GM12873 (cell line): Measurements from ENCODE around the gene BMF.

Experiments
- TF ChIP-seq, protein P1 (sequence below): IDR thresholded peaks from 2 replicates; pipeline ENCODE4 v1.5.1; 2012; ENCODE audit warnings: low read depth, mild to moderate bottlenecking, moderate library complexity, low read length, control low read depth; ENCODE audit not compliant: insufficient read depth; ENCODE audit errors: missing control alignments

The BMF gene

DNA sequence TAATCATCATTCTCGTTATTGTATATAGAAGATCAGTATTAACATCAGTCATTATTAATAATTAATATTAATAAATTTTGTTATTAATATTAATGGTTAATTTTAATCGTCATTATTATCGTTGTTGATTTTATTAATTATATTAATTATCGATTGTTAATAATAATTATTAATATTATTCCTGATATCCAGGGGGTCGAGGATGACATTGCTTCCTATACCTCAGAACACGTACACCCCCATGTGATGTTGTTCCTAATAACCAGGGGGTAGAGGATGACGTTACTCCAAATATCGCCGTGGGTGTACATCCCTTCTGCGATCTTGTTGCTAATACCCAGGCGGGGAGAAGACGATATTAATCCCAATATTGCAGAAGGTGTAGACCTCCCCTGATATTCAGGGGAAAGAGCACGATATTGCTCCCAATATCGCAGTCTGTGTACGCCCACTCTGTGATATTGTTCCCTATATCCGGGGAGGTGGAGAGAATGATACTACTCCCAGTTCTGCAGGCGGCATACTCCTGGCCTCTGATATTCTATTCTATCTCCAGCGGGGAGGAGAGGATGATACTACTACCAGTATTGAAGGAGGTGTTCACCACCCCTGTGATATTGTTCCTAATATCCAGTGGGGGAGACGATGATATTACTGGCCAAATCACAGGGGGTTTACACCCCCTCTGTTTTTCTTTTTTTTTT lies 22.3 kb upstream of the BMF start:
- TF ChIP-seq, protein P1, sequence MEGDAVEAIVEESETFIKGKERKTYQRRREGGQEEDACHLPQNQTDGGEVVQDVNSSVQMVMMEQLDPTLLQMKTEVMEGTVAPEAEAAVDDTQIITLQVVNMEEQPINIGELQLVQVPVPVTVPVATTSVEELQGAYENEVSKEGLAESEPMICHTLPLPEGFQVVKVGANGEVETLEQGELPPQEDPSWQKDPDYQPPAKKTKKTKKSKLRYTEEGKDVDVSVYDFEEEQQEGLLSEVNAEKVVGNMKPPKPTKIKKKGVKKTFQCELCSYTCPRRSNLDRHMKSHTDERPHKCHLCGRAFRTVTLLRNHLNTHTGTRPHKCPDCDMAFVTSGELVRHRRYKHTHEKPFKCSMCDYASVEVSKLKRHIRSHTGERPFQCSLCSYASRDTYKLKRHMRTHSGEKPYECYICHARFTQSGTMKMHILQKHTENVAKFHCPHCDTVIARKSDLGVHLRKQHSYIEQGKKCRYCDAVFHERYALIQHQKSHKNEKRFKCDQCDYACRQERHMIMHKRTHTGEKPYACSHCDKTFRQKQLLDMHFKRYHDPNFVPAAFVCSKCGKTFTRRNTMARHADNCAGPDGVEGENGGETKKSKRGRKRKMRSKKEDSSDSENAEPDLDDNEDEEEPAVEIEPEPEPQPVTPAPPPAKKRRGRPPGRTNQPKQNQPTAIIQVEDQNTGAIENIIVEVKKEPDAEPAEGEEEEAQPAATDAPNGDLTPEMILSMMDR: no peak

DNA sequence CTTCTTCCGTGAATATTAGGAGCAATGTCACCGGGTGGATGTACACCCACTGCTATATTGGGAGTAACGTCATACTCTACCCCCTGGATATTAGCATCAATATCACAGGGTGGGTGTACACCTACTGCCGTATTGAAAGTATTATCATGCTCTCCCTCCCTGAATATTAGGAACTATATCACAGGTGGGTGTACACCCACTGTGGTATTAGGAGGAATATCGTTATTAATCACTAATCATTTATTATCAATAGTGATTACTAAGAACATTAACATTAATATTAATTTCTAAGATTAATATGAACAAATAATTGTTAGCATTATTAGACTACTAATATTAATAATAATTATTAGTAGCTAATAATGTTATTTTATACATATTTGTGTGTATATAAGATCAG lies 21.4 kb upstream of the BMF start:
- TF ChIP-seq, protein P1: no peak

DNA sequence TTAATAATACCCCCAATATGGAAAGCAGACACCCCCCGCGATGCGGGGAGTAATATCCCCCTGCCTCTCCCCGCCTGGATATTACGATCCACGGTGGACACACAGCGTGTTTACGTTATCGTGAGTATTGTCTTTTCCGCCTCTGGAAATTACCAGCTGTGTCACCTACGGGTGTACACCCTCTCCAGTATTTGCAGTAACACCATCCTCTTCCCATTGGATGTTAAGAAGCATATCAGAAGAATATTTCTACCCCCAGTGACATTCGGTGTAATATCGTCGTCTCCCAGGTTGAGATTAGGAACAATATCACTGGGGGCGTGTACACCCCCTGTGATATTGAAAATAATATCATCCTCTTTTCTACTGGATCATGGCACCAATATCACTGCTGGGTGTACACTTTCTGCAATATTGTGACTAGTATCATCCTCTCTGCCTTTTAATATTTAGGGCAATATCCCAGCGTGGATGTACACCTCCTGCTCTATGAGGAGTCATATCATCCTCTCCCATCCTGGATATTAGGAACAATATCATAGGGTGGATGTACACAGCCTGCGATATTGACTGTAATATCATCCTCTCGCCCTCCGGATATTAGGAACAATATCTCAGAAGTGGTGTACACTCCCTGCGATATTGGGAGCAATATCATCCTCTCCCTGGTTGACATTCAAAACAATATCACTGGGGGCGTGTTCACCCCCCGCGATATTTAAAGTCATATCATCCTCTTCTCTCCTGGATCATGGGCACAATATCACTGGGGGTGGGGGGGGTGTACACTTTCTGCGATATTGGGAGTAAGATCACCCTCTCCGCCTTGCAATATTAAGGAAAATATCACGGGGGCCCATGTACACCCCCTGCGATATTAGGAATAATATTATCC lies 20.3 kb upstream of the BMF start:
- TF ChIP-seq, protein P1: no peak

DNA sequence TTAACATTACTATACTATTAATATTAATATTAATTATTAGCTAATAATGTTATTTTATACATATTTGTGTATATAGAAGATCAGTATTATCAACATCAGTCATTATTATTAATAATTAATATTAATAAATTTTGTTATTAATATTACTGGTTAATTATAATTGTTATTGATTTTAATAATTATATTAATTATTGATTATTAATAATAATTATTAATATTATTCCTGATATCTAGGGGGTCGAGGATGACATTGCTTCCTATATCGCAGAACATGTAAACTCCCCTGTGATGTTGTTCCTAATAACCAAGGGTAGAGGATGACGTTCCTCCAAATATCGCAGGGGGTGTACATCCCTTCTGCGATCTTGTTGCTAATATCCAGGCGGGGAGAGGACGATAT lies 17.3 kb upstream of the BMF start:
- TF ChIP-seq, protein P1: no peak

DNA sequence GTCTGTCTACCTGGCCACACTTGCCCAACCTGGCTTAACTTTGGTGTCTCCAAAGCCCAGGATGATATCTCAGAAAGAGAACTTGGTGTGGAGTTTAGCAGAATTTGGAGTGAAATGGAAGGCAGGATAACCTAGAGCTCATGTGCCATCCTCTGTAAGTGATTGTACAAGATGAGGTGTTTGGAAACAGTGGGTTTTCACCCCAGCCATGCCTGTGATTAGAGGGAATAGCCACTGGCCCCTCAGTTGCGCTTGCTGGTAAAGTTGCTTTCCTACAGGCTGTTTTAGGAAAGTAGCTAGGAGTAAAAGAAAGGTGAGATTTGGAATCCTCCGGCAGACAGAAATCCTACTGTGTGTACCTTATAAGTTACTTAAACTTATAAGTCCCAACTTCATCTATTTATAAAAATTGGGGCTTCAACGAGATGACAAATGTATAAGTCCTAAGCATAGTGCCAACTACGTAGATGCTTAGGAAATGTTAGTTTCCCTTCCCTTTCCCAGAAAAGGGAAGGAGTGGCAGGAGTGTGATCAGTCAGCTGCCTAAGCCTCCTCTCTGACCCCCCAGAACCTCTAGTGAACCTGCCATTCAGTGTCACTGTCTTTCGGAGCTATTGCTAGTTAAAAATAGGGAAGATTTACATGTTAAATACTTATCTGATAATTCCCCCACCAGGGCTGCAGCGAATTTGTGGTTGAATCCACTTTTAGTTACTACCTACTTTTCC lies 13.4 kb upstream of the BMF start:
- TF ChIP-seq, protein P1: no peak

DNA sequence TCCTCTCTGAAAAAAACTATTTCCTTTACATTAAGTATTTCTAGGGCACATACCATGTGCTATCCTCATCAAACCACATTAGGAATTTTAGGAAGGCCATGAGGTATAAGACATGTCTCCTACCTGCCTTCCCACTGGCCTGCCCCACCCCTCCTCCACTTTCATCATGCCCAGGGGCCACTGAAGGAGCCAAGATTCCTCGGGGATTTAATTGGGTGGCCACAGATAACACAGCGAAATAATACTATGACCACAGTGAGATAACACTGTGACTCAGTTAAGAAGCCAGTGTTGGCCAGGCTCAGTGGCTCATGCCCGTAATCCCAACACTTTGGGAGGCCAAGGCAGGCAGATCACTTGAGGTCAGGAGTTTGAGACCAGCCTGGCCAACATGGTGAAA lies 9.8 kb upstream of the BMF start:
- TF ChIP-seq, protein P1: no peak

DNA sequence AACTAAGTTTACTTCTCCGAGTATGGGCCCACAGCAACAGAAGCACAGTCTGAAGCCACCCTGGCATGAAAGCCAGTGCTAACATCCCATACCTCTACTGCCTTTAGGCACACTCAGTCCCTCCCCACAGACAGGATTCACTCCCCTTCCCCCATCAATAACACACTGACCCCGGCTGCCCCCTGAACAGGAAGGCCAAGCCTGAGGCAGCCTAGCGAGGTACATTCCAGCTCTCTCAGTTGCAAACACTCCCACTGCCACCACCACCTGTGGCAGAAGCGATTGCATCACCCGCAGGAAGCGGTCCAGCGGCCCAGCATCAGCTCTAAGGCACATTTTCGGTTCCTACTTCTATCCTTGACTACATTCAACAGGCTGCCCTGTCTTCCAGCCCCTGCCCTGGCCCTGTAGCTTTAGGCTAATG lies 7.0 kb upstream of the BMF start:
- TF ChIP-seq, protein P1: no peak
